ENCODE data around the gene VPS37D.
"Not testable (repeated sequence)": the region's sequence is repeated elsewhere in the genome, so short reads cannot be mapped to it uniquely, and the experiment has no call there.

The VPS37D gene

DNA sequence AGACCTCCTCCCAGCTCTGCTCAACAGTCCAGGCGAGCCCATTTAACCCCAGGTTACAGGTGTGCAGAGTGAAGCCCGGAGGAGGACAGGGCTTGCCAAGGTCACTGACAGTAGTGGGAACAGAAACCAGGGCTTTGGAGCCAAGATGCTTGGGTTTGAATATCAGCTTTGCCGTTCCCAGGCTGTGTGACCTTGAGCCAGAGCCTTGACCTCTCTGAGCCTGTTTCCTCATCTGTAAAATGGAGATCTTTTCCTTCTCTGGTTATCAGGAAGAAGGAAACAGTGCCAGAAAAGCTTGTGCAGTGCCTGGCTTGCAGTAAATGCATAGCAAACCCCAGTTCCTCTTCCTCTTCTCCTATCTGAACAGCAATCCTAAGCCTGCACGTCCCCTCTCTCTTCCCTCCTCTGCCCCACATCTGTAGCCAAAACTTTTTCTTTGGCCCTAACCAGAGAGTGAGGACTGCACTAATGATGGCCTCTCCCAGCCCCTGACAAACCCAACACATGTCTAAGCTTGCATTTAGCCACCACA lies 21.9 kb upstream of the VPS37D start:
- in situ Hi-C loops (cut with MboI; ENCODE audit: low sequenced_read_pairs), result no loop called here

DNA sequence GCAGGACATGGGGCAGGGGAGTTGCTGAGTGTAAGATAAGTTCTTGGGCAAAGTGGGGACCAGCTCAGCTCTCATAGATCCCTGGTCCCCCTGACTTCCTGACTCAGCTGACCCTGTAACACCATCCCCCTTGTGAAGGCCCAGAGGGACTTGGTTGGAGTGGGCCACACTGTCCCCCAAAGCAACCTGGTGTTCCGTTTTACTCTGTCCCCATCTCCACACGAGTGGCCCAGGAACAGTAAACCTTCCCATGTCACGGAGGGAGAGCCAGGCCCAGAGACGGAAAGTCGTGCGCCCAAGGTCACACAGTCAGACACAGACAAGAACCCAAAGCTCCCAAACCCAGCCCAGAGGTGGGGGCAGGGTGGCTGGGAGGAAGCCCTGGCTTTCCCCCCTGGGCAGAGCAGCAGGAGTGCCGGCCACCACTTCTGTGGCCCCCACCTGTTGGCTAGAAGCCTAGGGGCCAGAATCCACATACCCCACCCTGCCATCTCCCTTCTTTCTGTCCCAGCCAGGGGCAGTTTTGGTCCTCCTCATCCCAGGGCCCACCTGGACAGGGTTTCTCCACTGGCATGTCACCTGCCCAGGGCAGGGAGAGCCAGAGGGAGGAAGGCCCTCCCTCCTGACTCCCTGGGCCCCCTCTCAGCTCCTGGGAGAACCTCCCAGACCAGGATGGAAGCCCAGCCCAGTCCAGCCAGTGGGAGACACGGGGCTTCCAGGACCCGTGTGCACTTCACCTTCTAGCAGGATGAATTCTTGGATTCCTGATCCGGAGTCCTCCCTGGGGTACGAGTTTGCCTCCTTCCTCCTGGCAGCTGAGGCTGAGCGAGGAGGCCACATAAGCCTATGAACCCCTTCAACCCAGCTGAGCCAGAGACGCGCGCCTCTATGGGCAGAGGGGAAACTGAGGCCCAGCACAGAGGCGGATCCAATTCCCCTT lies 20.6 kb upstream of the VPS37D start:
- in situ Hi-C loops (cut with MboI; ENCODE audit: low sequenced_read_pairs), result no loop called here

DNA sequence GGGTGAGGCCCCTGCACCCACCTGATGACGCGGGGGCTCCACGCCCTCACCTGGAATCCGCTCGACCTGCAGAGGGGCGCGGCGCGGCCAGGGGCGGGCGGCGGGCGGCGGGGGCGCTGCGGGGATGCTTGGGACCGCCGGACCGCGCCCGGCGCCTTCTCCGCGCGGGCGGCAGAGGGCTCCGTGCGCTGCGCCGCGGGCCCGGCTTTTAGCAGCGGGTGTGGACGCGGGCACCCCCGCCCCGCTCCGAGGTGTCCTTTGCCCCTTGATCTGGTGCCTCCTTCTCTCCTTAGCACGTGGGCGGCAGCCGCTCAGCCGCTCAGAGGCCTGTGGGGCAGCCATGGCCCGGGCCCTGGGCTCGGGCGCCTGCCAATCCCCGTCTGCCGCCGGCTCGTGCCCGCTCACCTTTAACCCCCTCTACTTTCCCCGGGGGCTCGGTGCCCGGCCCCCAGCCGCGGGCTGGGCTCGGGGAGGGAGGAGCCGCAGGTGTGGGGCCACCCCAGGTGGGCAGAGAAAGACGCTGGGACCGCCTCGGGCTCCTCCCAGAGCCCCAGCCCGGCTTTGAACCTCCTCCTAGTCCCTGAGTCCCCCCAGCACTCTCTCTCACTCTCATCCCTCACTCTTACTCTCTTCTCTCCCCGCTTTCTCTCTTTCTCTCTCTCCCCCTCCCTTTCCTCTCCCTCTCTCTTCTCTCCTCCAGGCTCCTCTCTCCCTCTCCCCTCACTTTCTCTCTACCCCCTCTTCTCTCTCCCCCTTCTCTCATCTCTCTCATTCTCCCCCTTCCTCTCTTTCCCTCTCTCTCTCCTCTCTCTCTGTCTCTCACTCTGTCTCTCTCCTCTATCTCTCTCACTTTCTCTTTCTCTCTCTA lies 19.7 kb upstream of the VPS37D start:
- in situ Hi-C loops (cut with MboI; ENCODE audit: low sequenced_read_pairs), result no loop called here

DNA sequence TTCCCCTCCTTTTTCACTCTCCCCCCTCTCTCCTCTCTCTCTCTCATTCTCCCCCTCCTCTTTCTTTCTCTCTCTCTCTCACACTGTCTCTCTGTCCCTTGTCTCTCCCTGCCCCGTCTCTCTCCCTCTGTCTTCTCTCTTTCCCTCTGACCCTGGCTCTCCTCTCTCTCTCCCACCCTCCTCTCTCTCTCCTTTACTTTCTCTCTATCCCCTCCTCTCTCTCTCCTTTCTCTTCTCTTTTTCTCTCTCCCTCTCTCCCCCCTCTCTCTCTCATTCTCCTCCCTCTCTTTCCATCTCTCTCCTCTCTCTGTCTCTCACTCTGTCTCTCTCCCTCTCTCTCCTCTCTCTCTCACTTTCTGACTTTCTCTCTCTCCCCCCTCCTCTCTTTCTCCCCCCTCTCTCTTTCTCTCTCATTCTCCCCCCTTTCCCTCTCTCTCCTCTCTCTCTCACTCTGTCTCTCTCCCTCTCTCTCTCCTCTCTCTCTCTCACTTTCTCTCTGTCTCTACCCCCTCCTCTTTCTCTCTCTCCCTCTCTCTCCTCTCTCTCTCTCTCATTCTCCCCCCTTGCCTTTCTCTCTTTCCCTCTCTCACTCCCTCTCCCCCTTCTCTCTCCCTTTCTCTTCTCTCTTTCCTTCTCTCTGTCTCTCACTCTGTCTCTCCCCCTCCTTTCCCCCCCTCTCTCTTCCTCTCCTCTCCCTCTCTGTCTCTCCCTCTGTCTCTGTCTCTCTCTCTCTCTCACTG lies 18.9 kb upstream of the VPS37D start:
- in situ Hi-C loops (cut with MboI; ENCODE audit: low sequenced_read_pairs), result no loop called here

DNA sequence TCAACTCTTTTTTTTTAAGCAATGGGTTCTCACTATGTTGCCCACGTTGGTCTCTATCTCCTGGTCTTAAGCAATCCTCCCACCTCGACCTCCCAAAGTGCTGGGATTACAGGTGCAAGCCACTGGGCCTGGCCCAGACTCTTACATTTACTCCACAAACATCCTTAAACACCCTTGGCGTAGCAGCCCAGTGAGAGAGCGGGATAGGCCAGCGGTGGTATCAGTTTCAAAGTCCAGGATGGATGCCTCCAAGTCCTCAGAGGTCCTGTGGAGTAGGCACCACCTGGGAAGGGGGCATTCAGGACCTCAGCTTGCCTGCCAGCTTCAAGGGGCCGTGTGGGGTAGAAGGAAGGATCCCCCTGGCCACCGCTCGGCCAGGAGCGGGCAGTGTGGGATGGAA lies 18.1 kb upstream of the VPS37D start:
- in situ Hi-C loops (cut with MboI; ENCODE audit: low sequenced_read_pairs), result no loop called here

DNA sequence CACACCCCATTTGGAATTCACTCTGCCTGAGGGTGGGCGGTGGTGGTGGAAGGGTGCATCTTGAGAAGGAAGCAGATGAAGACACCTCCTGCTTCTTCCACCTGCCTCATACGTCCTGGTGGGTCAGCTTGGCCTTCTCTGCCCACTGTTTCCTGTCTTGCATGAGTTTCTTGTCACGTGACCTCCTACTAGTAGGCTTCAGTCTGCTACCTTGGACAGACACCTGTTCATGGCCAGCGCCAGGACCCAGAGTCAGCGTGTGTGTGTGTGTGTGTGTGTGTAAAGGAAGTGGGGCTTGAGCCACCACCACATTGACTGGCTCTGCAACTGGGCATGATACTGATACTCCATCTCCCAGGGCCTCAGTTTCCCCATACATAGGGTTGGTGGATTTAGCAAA lies 17.1 kb upstream of the VPS37D start:
- in situ Hi-C loops (cut with MboI; ENCODE audit: low sequenced_read_pairs), result no loop called here

DNA sequence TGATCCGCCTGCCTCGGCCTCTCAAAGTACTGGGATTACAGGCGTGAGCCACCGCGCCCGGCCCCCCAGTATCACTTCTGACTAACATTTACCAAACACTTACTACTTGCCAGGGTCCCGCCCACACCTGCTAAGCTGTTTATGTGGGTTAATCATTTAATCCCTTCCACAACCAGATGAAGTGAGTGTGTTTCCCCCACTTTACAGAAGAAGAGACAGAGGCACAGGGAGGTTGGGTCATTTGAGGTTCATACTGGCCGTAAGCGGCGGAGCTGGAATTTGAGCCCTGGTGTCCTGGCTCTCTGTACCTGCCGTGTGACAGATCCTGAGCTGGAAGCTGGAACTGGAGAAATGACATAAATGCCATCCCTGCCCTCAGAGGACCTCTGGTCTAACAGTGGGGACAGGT lies 15.1 kb upstream of the VPS37D start:
- in situ Hi-C loops (cut with MboI; ENCODE audit: low sequenced_read_pairs), result no loop called here

DNA sequence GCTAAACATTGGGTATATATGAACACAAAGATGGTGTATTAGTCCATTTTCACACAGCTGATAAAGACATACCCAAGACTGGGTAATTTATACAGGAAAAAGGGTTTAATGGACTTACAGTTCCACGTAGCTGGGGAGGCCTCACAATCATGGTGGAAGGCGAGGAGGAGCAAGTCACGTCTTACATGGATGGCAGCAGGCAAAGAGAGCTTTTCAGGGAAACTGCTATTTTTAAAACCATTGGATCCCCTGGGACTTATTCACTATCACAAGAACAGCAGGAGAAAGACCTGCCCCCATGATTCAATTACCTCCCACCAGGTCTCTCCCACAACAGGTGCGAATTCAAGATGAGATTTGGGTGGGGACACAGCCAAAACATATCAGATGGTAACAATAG lies 12.3 kb upstream of the VPS37D start:
- in situ Hi-C loops (cut with MboI; ENCODE audit: low sequenced_read_pairs), result not testable (repeated sequence)

DNA sequence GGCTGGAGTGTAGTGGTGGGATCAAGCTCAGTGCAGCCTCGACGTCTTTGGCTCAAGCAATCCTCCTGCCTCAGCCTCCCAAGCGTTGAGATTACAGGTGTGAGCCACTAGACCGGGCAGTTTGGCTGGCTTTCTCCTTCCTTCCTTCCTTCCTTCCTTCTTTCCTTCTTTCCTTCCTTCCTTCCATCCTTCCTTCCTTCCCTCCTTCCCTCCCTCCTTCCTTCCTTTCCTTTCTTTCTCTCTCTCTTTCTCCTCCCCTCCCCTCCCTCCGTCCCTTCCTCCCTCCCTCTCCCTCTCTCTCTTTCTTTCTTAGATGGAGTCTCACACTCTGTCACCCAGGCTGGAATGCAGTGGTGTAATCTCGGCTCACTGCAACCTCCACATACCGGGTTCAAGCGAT lies 7.6 kb upstream of the VPS37D start:
- in situ Hi-C loops (cut with MboI; ENCODE audit: low sequenced_read_pairs), result no loop called here

DNA sequence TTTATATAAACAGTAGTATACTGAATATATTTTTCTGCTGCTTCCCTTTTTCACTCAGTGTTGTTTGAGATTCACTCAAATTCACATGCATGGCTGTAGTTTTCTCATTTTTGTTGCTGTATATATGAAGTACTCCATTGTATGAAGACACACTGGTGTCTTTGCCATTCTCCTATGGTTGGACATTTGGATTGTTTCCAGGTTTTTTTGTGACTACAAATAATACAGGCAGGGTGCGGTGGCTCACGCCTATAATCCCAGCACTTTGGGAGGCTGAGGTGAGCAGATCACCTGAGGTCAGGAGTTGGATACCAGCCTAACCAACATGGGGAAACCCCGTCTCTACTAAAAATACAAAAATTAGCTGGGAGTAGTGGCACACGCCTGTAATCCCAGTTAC lies 7.0 kb upstream of the VPS37D start:
- in situ Hi-C loops (cut with MboI; ENCODE audit: low sequenced_read_pairs), result not testable (repeated sequence)

DNA sequence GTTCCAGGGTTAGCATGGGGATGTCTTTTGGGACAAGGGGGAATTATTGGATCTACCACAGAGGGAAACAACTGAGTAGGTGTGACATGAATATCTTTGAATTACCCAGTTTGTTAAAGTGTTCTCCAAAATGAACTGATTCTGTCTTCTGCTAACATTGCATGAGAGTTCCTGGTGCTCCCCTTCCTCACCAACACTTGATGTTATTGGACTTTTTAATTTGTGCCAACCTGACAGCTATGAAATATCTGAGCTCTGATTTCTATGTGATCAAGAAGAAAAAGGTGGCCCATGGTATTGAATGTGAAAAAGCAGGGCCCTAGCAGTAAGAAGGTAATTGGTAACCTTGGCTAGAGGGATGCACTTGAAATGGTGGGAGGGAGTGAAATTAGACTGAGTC lies 4.6 kb upstream of the VPS37D start:
- in situ Hi-C loops (cut with MboI; ENCODE audit: low sequenced_read_pairs), result no loop called here

DNA sequence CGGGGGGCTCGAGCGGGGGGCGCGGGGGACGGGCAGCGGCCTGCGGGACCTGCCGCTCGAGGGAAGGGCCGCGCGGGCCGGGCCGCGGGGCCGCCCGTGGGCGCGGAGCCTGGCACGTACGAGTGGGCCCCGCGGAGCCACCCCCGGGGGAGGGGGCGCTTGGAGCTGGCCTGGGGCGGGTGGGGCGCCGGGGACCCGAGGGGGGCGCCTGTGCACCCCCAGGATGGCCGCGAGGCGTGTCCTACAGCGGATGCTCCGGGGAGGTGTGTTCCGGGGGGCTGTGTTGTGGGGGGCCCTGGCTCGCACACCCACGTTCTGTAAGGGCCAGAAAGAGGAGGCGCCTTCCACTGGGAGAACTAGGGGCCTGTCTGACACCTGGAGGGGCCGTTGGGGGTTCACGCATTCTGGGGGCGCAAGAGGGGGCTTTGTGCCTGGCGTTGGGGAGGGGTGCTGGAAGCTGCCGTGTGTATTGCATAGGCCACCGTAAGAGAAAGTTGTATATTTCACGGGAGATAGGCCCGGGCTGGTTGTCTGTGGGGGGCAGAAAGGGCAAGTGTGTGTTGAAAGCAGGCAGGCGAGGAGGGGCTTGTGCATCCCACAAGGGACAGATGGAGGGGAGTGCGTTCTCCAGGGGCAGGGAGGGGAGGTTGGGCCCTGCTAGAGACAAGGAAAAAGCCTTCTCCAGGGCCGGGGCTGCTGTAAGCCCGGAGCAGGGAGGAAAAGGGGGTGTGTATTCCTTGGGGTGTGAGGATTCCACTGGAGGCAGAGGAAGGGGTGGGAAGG lies 663 bp downstream of the VPS37D start:
- in situ Hi-C loops (cut with MboI; ENCODE audit: low sequenced_read_pairs), result no loop called here

DNA sequence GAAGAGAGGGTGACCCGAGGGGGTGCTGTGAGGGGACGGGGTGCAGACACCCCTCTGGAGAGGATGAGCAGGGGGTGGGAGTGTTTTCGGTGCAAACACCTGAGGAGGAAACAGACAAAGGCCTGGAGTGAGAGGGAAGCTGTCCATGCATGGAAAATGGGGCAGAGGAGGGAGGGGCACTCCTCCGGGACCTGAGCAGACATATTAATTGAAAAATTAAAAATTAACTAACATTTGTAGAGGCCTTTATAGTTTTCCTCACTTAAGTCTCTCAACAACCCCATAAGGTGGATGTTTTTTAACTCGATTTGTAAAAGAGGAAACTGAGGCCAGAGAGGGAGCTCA lies 1.2 kb downstream of the VPS37D start:
- in situ Hi-C loops (cut with MboI; ENCODE audit: low sequenced_read_pairs), result no loop called here

DNA sequence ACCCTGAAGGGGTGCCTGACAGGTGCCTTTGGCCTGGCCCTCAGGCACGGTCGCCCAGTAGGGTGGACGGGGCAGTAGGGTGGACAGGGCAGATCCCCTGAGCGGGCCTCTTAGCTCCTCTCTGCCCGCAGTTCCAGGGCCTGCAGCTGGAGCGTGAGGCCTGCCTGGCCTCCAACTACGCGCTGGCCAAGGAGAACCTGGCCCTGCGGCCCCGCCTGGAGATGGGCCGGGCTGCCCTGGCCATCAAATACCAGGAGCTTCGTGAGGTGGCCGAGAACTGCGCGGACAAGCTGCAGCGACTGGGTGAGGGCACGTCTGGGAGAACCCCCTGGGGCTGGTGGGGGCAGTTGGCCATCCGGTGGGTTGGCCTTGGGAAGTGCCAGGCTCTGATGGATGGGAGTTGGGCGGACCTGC lies 1.7 kb downstream of the VPS37D start:
- in situ Hi-C loops (cut with MboI; ENCODE audit: low sequenced_read_pairs), result no loop called here

DNA sequence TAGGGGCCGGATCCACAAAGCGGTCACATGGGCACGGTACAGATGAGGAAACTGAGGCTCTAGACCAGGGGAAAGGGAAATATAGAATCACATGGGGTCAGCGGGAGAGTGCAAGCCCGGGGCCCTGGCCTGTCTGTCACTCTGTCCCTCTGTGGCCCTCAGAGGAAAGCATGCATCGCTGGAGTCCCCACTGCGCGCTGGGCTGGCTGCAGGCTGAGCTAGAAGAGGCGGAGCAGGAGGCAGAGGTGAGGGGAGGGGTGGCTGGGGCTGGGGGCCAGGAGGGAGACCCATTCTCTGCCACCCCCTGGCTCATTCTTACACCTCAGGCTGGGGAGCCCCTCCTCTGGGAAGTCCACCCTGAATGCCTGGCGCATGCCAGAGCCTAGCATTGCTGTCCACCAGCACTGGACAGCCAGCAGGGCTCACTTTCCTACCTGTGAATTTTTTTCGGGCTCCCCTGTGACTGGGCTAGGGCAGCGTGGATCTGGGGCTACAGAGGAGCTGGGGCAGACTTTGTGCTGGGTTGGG lies 2.3 kb downstream of the VPS37D start:
- in situ Hi-C loops (cut with MboI; ENCODE audit: low sequenced_read_pairs), result no loop called here

DNA sequence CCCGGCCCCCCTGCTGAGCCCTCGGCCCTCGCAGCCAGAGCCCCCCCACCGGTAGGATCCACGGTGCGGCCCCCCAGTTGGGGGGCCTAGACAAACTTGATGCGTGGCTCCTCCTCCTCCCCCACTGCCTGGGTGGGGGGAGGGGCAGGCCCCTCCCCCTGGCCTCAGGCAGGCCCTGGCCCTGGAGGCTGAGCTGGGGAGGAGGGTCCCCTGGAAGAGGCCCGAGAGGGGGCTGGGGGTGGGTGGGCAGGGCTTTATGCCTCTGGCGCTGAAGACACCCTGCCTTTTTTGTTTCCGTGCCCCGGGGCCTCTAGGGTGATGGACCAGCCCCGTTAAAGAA lies 3.7 kb downstream of the VPS37D start:
- in situ Hi-C loops (cut with MboI; ENCODE audit: low sequenced_read_pairs), result no loop called here

DNA sequence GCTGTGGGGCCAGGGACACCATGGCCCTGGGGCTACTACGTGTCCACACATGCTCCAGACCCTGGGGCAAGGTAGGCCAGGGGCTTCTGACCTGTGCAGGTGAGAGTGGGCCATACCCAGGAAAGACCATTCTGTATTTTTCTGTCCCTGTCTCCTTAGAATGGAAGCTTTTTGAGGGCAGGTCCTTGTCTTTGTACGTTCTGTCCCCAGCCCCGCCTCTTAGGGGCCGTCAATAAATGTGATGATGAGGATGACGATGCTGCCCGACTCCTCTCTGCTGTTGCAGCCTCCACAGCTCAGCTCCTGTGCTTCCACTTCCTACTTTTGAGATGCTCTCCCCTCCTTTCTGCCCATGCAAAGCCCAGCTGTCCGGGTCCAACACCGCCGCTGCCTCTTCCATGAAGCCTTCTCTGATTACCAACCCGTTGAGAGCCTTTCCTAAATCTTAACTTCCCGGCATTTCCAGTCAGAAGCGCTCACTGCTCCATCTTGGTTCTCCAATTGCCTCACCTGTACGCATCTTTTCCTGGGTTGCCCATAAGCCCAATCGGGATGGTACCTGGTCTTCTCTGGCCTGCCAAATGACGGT lies 4.3 kb downstream of the VPS37D start:
- in situ Hi-C loops (cut with MboI; ENCODE audit: low sequenced_read_pairs), result no loop called here

DNA sequence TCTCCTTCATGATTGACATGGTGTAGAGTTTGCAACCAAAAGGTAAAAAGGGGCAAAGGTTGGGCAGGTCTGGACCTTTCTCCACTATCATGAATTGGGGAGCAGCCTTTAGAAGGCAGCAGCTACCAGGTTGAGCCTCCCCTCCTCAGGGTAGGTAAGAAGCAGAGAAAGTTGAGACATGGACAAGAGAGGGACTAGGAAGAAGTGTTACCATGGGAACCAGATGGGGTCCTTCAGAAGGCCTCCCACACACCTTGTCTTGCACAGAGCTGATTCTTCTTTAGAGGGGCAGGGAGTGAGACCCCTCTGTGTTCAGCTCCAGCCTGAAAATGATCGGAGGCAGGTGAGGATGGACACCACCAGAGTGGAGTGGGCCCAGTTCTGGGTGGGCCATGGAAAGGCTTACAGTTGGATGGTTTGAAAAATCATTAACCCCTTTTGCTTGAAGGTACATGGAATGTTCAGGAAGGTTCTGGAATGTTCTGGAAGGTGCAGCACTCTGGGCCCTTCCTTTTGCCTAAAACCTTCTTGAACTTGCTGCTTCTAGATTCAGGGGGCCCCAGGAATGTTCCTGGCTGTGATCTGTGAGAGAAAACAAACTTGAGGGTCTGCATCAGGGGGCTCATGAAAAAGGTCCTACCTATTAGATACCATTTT lies 7.0 kb downstream of the VPS37D start:
- in situ Hi-C loops (cut with MboI; ENCODE audit: low sequenced_read_pairs), result no loop called here

DNA sequence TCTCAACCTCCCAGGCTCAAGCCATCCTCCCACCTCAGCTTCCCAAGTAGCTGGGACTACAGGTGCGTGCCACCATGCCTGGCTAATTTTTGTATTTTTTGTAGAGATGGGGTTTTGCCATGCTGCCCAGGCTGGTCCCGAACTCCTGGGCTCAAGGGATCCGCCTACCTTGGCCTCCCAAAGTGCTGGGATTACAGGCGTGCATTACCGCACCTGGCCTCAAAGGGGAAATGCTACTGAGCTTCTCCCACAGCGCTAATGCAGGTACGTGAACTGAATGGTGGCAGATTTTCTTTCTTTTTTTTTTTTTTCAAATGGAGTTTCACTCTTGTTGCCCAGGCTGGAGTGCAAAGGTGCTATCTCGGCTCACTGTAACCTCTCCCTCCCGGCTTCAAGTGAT lies 8.4 kb downstream of the VPS37D start:
- in situ Hi-C loops (cut with MboI; ENCODE audit: low sequenced_read_pairs), result not testable (repeated sequence)

Data from HL-60/S4 treated with phorbol 12-myristate 13-acetate at 8.2 ng/mL for 4 days and 3 days (cell line).